ENCODE measurements around the gene FKBP3. TPM values are rescaled to one million over a fixed set of nuclear protein-coding genes. Genes with fewer than 3 reads are reported as not detected.

FKBP3 gene
- total and polyA plus RNA-seq, 2 of the 8 experiments (the other 6 are each of a cell fraction or from before 2014, with no cell fraction given): 36.0 to 149 TPM

GRCh38 chr14:45091710-45092109 is 42.6 kb downstream of the FKBP3 start (continued):
- TF ChIP-seq CHD7 (IDR thresholded peaks at IDR 0.05; ENCODE audit: insufficient replicate concordance, low read length) (no peak), CBX5 (IDR thresholded peaks at IDR 0.05; ENCODE audit: low read depth, low read length) (no peak)

All from H1 (cell line).